BLaER1 treated with 17β-estradiol and CSF1 and Interleukin-3, amounts not matched to agents 10 nM and 100 nM (cell line): ENCODE data around the gene DCDC2.
"Not testable (repeated sequence)": the region's sequence is repeated elsewhere in the genome, so short reads cannot be mapped to it uniquely, and the experiment has no call there.

ENCODE experiments used
- H3K27ac ChIP-seq, 11 experiments: shearing (Covaris generic); formaldehyde crosslinking; 2 replicates each; pipeline ENCODE4 v1.8.1; 2022
- H3K27me3 ChIP-seq, 11 experiments: shearing (Covaris generic); formaldehyde crosslinking; 2 replicates each; pipeline ENCODE4 v1.8.1; 2022
- H3K36me3 ChIP-seq, 11 experiments: shearing (Covaris generic); formaldehyde crosslinking; 2 replicates each; pipeline ENCODE4 v1.8.1; 2022
- H3K4me1 ChIP-seq, 10 experiments: shearing (Covaris generic); formaldehyde crosslinking; 2 replicates each; pipeline ENCODE4 v1.8.1; 2022
- H3K4me2 ChIP-seq, 11 experiments: shearing (Covaris generic); formaldehyde crosslinking; 2 replicates each; pipeline ENCODE4 v1.8.1; 2022
- H3K4me3 ChIP-seq, 10 experiments: shearing (Covaris generic); formaldehyde crosslinking; 2 replicates each; pipeline ENCODE4 v1.8.1; 2022
- H3K9ac ChIP-seq, 11 experiments: shearing (Covaris generic); formaldehyde crosslinking; 2 replicates each; pipeline ENCODE4 v1.8.1; 2022
- H3K9me3 ChIP-seq, 11 experiments: shearing (Covaris generic); formaldehyde crosslinking; replicated peaks in 1 of 11; 2 replicates each; pipeline ENCODE4 v1.8.1; 2022
- H4K20me1 ChIP-seq, 11 experiments: shearing (Covaris generic); formaldehyde crosslinking; 2 replicates each; pipeline ENCODE4 v1.8.1; 2022
- Cebpa-rat ChIP-seq, 11 experiments: shearing (Covaris generic); IDR thresholded peaks; 2 replicates each; pipeline ENCODE4 v1.8.1; 2022

DCDC2 gene

DNA sequence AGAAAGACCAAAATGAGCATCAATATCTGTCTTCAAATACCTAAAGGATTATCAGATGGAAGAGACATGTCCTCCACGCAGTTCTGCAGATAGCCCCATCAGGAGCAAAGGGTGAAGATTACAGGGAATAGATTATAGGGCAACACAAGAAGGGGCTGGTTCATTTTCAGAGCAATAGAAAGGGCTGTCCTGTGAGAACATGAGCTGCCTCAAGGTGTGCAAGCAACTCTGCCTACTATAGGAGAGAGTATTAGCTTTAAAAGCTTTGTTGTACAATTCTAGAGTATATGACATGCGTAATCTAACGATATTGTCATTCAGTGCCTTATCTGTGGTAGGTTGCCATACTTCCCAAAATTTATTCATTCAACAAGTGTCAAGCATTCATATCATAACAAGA lies 119.2 kb downstream of the DCDC2 start:
- H3K9me3 ChIP-seq: no peaks in the 10 kb centered on the region
- H3K4me1 ChIP-seq: peaks cover 0 to 40% (median 0%) of the 10 kb centered on the region in 10 experiments; a peak in 8 of 20 replicates
- H3K9ac ChIP-seq: no peak overlapping the region
- H3K27ac ChIP-seq: no peak overlapping the region
- H3K4me2 ChIP-seq: no peak overlapping the region
- no peaks in the 10 kb centered on the region for H3K36me3 ChIP-seq
- no peak for TF ChIP-seq Cebpa-rat (IDR thresholded peaks at IDR 0.05)
- H4K20me1 ChIP-seq: no peaks in the 10 kb centered on the region
- no peak overlapping the region for H3K4me3 ChIP-seq
- no peaks in the 10 kb centered on the region for H3K27me3 ChIP-seq

DNA sequence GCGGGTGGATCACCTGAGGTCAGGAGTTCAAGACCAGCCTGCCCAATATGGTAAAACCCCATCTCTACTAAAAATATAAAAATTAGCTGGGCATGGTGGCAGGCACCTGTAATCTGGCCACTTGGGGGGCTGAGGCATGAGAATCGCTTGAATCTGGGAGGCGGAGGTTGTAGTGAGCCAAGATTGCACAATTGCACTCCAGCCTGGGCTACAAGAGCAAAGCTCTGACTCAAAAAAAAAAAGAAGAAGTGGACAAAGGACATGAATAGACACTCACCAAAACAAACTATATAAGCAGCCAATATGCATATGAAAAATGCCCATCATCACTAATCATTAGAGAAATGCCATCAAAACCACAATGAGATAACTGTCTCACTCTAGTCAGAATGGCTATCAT lies 121.1 kb downstream of the DCDC2 start:
- not testable (repeated sequence) for H3K9ac ChIP-seq, H3K27ac ChIP-seq, H3K36me3 ChIP-seq, H3K4me3 ChIP-seq, H3K9me3 ChIP-seq, H3K27me3 ChIP-seq, H4K20me1 ChIP-seq
- peak in 5 of 11 experiments; percentile 56 to 81 (median 74); a peak in 9 of 22 replicates for TF ChIP-seq Cebpa-rat (IDR thresholded peaks at IDR 0.05)
- H3K4me1 ChIP-seq: peaks cover 0 to 40% (median 0%) of the 10 kb centered on the region in 10 experiments; a peak in 8 of 20 replicates
- H3K4me2 ChIP-seq: peak overlapping the region in 4 of 11 experiments; percentile 31 to 58 (median 52); a peak in 6 of 22 replicates

DNA sequence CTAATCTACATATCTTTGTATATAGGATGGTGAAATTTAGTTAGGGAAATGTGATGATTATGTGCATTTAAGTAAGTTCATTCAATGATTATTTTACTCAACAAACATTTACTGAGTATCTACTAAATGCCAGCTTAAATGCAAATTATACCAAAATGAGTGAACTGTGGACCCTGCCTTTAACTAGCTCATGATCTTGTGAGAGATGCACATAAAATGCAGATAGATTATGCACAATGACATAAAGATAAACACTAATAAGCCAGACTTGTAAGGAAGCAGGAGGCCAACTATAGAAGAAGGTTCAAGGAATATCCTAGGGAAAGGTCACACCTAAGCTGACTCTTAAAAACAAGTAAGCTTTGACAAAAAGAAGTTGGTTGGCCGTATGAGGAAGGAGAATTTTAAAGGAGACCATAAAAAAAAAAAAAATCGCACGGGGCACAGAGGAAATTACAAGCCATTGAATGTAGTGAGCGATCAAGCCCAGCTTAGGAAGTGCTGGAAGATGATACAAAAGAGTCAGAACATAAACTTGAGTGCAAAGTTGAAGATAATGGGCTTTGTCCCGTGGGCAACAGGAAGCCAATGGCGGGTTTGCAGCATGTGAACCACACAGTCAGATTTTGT lies 123.9 kb downstream of the DCDC2 start:
- Histone ChIP-seq H3K9ac (no peak overlapping the region), H3K27ac (no peak overlapping the region), H3K27me3 (no peaks in the 10 kb centered on the region), H4K20me1 (no peaks in the 10 kb centered on the region), H3K4me2 (peak overlapping the region in 3 of 11 experiments; percentile 33 to 55 (median 49); a peak in 6 of 22 replicates), H3K4me1 (peaks cover 0 to 66% (median 10%) of the 10 kb centered on the region in 10 experiments; a peak in 13 of 20 replicates), H3K4me3 (no peak overlapping the region), H3K36me3 (no peaks in the 10 kb centered on the region), H3K9me3 (no peaks in the 10 kb centered on the region)
- no peak for TF ChIP-seq Cebpa-rat (IDR thresholded peaks at IDR 0.05)

DNA sequence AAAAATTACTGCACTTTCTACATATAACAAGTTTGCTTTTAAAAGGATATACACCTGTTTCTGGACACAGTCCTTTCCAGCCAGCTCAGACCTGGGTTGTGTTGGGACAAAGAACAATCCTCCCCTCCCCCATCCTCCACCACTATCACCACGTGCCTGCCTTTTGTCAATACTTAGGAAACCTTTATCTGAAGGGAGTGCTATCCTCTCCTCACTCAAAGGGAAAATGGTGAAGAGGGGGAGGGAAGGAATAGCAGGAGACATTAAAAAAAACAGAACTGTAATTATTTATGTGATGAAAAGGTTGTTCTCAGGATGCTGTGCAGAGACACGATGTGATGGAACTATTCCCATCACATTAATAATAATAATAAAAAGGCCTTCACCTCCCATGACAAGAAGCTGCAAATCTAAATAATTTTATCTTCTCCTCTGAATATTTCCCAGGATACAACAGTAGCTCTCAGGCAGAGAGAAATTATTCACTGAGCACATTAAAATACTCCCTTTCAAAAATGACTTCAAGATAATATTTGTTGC lies 126.4 kb downstream of the DCDC2 start:
- H3K9ac ChIP-seq: no peak overlapping the region
- H4K20me1 ChIP-seq: no peaks in the 10 kb centered on the region
- TF ChIP-seq Cebpa-rat (IDR thresholded peaks at IDR 0.05): no peak
- H3K9me3 ChIP-seq: no peaks in the 10 kb centered on the region
- no peaks in the 10 kb centered on the region for H3K36me3 ChIP-seq
- no peak overlapping the region; a peak in 1 of 22 replicates for H3K4me2 ChIP-seq
- H3K27ac ChIP-seq: no peak overlapping the region
- H3K27me3 ChIP-seq: no peaks in the 10 kb centered on the region
- no peak overlapping the region for H3K4me3 ChIP-seq
- H3K4me1 ChIP-seq: peaks cover 0 to 73% (median 23%) of the 10 kb centered on the region in 10 experiments; a peak in 13 of 20 replicates

DNA sequence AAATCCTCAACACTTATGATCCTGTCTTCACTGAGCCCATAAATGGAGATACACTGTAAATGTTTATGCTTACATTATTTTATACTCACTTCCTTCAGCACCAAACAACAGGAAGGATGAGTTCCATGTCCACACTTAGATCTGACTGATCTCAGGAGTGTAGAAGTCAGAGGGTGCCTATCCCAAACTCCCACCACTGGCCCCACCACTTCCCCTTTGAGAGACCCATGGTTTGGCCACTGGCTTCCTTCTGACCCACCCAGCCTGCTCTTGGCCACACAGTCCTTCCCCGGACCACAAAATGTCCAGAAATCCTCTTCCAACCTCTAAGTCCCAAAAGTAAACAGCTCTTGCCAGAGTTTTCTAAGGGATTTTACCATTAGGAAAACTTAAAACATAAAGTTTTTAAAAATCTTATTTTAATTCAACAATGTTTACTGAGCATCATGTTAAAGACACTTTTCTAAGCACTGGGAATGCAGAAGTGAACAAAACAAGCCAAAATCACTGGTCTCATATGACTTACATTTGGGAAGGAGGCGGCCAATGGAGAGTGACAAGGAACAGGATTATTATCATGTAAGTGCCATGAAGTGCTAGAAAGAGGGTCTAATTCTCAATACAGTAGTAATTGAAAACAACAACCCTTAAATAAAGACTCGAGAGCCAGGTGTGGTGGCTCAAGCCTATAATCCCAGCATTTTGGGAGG lies 128.0 kb downstream of the DCDC2 start:
- no peak for TF ChIP-seq Cebpa-rat (IDR thresholded peaks at IDR 0.05)
- Histone ChIP-seq H4K20me1 (no peaks in the 10 kb centered on the region), H3K4me1 (peaks cover 0 to 63% (median 23%) of the 10 kb centered on the region in 10 experiments; a peak in 13 of 20 replicates), H3K27me3 (no peaks in the 10 kb centered on the region), H3K9ac (peak overlapping the region in 4 of 11 experiments; percentile 8 to 79 (median 74); a peak in 5 of 22 replicates), H3K27ac (peak overlapping the region in 7 of 11 experiments; percentile 63 to 95 (median 77); a peak in 14 of 22 replicates), H3K36me3 (no peaks in the 10 kb centered on the region), H3K4me2 (peak overlapping the region in 8 of 11 experiments; percentile 34 to 86 (median 71); a peak in 14 of 22 replicates), H3K4me3 (no peak overlapping the region; a peak in 1 of 20 replicates), H3K9me3 (no peaks in the 10 kb centered on the region)

DNA sequence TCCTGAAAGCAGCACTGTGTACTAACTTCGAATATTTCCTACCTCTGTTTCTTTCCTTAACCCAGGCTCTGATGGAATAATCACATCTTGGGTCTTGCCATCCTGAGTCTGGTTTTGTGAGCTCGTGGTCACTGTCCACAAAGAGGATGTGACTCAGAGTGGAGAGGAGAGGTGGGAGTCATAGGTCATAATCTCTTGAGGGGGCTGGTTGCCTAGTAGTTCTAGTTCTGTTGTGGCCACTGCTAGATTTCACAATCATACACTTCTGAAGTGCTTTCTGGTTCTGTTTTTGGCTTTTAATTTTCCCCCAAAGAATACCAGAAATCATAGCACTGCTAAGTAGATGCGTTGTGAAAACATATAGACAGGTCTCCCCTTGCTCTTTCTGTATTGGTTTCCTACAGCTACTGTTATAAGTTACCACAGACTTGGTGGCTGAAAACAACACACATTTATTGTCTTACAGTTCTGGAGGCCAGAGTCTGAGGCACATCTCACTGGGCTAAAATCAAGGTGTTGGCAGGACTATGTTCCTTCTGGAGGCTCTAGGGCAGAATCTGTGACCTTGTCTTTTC lies 129.1 kb downstream of the DCDC2 start:
- Histone ChIP-seq H3K4me2 (peak overlapping the region in 9 of 11 experiments; percentile 2 to 86 (median 71); a peak in 16 of 22 replicates), H3K36me3 (no peaks in the 10 kb centered on the region), H3K27me3 (no peaks in the 10 kb centered on the region), H3K9me3 (no peaks in the 10 kb centered on the region), H3K4me1 (peaks cover 0 to 65% (median 23%) of the 10 kb centered on the region in 10 experiments; a peak in 13 of 20 replicates), H3K9ac (peak overlapping the region in 7 of 11 experiments; percentile 8 to 79 (median 61); a peak in 12 of 22 replicates), H3K27ac (peak overlapping the region; percentile 32 to 95 (median 69); a peak in 18 of 22 replicates), H3K4me3 (peak overlapping the region in 2 of 10 experiments; percentile 6 to 41; a peak in 2 of 20 replicates), H4K20me1 (no peaks in the 10 kb centered on the region)
- TF ChIP-seq Cebpa-rat (IDR thresholded peaks at IDR 0.05): peak in 6 of 11 experiments; percentile 17 to 87 (median 55); a peak in 8 of 22 replicates

DNA sequence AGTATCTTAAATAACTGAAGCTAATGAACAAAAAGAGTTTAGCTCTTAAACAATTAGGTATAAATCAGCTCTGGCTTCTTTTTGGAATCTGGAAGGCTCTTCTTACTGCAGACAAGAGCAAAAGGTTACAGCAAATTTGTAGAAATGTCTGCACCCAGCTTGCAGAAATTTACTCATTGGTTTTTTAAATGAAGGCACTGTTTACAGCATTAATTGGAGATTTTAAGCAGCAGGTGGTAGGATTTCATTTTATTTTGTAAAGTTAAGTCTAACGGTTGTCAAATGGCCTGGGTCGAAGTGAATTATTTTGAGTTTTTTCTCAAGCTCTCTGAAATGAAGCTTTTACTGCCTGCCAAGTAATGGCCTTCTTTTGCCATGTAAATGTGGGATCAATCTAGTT lies 129.7 kb downstream of the DCDC2 start:
- Histone ChIP-seq H3K27ac (peak overlapping the region in 6 of 11 experiments; percentile 8 to 95 (median 84); a peak in 9 of 22 replicates), H3K36me3 (no peaks in the 10 kb centered on the region), H3K9ac (peak overlapping the region in 4 of 11 experiments; percentile 61 to 79 (median 74); a peak in 4 of 22 replicates), H3K4me1 (peaks cover 0 to 65% (median 23%) of the 10 kb centered on the region in 10 experiments; a peak in 13 of 20 replicates), H3K9me3 (no peaks in the 10 kb centered on the region), H3K4me3 (no peak overlapping the region), H3K4me2 (peak overlapping the region in 6 of 11 experiments; percentile 49 to 86 (median 73); a peak in 11 of 22 replicates), H4K20me1 (no peaks in the 10 kb centered on the region), H3K27me3 (no peaks in the 10 kb centered on the region)
- no peak for TF ChIP-seq Cebpa-rat (IDR thresholded peaks at IDR 0.05)

DNA sequence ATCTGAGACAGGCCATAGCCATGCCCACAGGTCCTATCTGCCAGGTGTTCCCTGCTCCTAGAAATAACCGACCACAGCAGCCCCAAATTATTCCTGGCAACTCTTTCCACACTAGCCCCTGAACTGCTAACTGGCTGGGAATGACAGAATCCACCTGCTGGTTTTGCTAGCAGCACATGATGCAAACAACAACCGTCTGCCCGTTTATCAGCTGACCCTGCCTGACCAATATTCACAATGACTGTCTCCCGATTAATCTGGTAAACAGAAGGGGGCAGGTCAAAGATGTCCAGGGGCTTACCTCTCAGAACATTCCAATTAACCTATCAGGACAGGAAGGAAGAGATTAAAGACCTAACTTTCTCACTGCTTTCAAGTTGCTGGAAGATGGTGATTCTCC lies 130.3 kb downstream of the DCDC2 start:
- Histone ChIP-seq H3K36me3 (no peaks in the 10 kb centered on the region), H4K20me1 (no peaks in the 10 kb centered on the region), H3K4me1 (peaks cover 0 to 65% (median 23%) of the 10 kb centered on the region in 10 experiments; a peak in 13 of 20 replicates), H3K27me3 (no peaks in the 10 kb centered on the region), H3K27ac (peak overlapping the region in 4 of 11 experiments; percentile 77 to 95 (median 92); a peak in 5 of 22 replicates), H3K4me2 (peak overlapping the region in 4 of 11 experiments; percentile 71 to 86 (median 80); a peak in 7 of 22 replicates), H3K4me3 (no peak overlapping the region), H3K9me3 (no peaks in the 10 kb centered on the region), H3K9ac (0 out of 22 replicates have a peak overlapping the region, but pooled peaks of 1 of the 11 experiments have one; percentile 79)
- TF ChIP-seq Cebpa-rat (IDR thresholded peaks at IDR 0.05): no peak
